Measurements from ENCODE around the gene MYOCOS.

MYOCOS gene

DNA sequence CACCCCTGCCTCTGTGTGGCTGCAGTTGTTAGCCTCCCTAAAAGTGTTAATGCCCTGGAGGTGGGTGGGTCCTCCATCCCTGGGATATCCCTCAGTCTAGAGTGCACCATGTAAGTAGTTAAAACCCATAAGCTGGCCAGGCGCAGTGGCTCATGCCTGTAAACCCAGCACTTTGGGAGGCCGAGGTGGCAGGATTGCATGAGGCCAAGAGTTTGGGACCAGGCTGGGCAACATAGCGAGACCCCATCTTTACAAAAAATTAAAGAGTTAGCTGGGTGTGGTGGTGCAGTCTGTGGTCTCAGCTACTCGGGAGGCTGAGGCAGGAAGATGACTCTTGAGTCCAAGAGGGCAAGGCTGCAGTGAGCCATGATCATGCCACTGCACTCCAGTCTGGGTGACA lies 20.2 kb downstream of the MYOCOS start:
- TF ChIP-seq EZH2phosphoT487 (IDR thresholded peaks at IDR 0.05; ENCODE audit: borderline replicate concordance): no peak
- TF ChIP-seq CTCF (conservative IDR thresholded peaks at IDR 0.05; ENCODE audit: low read length): no peak
- H3K4me2 ChIP-seq (ENCODE audit: low read depth, low read length, poor library complexity, severe bottlenecking): no peak overlapping the region

GRCh38 chr1:171643156-171643555 lies 21.1 kb downstream of the MYOCOS start:
- Histone ChIP-seq H3K27me3 (ENCODE audit: insufficient read depth, low read length, poor library complexity, severe bottlenecking) (no peaks in the 10 kb centered on the region), H3K4me1 (ENCODE audit: insufficient read depth, low read length, poor library complexity, severe bottlenecking) (no peaks in the 10 kb centered on the region), H2AFZ (ENCODE audit: low read length) (0 out of 2 replicates have a peak overlapping the region, but pooled peaks have one; percentile 44), H3K4me2 (ENCODE audit: low read depth, low read length, poor library complexity, severe bottlenecking) (no peak overlapping the region), H3K9ac (ENCODE audit: low read depth, low read length, poor library complexity, severe bottlenecking) (no peak overlapping the region), H3K9me3 (ENCODE audit: insufficient read depth, low read depth, low read length) (no peaks in the 10 kb centered on the region), H3F3A (ENCODE audit: low read depth) (no peaks in the 10 kb centered on the region), H3K36me3 (ENCODE audit: insufficient read depth, low read length) (no peaks in the 10 kb centered on the region), H3K79me2 (ENCODE audit: insufficient read depth, low read length) (no peaks in the 10 kb centered on the region), H4K20me1 (ENCODE audit: insufficient read depth, low read length, poor library complexity, severe bottlenecking) (no peaks in the 10 kb centered on the region), H3K4me3 (ENCODE audit: low read length, poor library complexity, severe bottlenecking) (no peak overlapping the region), H3K9me2 (replicated peaks; ENCODE audit: low read depth, low read length) (no peaks in the 10 kb centered on the region)
- TF ChIP-seq CTCF (conservative IDR thresholded peaks at IDR 0.05; ENCODE audit: low read length) (no peak), EZH2phosphoT487 (IDR thresholded peaks at IDR 0.05; ENCODE audit: borderline replicate concordance) (no peak)

More for the DNA sequence above, 20.2 kb downstream of the MYOCOS start:
- no peaks in the 10 kb centered on the region for H3F3A ChIP-seq (ENCODE audit: low read depth)
- H3K36me3 ChIP-seq (ENCODE audit: insufficient read depth, low read length): no peaks in the 10 kb centered on the region
- H3K4me3 ChIP-seq (ENCODE audit: low read length, poor library complexity, severe bottlenecking): no peak overlapping the region
- H2AFZ ChIP-seq (ENCODE audit: low read length): no peak overlapping the region
- no peaks in the 10 kb centered on the region for H3K9me3 ChIP-seq (ENCODE audit: insufficient read depth, low read depth, low read length)
- no peaks in the 10 kb centered on the region for H3K9me2 ChIP-seq (replicated peaks; ENCODE audit: low read depth, low read length)
- no peaks in the 10 kb centered on the region for H3K4me1 ChIP-seq (ENCODE audit: insufficient read depth, low read length, poor library complexity, severe bottlenecking)
- H3K79me2 ChIP-seq (ENCODE audit: insufficient read depth, low read length): no peaks in the 10 kb centered on the region
- H3K27me3 ChIP-seq (ENCODE audit: insufficient read depth, low read length, poor library complexity, severe bottlenecking): no peaks in the 10 kb centered on the region
- no peaks in the 10 kb centered on the region for H4K20me1 ChIP-seq (ENCODE audit: insufficient read depth, low read length, poor library complexity, severe bottlenecking)
- H3K9ac ChIP-seq (ENCODE audit: low read depth, low read length, poor library complexity, severe bottlenecking): no peak overlapping the region

GRCh38 chr1:171644805-171645483 lies 22.9 kb downstream of the MYOCOS start:
- TF ChIP-seq EZH2phosphoT487 (IDR thresholded peaks at IDR 0.05; ENCODE audit: borderline replicate concordance) (no peak), CTCF (conservative IDR thresholded peaks at IDR 0.05; ENCODE audit: low read length) (peak; percentile 88)
- no peak overlapping the region for H3K4me2 ChIP-seq (ENCODE audit: low read depth, low read length, poor library complexity, severe bottlenecking)
- no peak overlapping the region for H3K9ac ChIP-seq (ENCODE audit: low read depth, low read length, poor library complexity, severe bottlenecking)
- H4K20me1 ChIP-seq (ENCODE audit: insufficient read depth, low read length, poor library complexity, severe bottlenecking): no peaks in the 10 kb centered on the region
- no peaks in the 10 kb centered on the region for H3F3A ChIP-seq (ENCODE audit: low read depth)
- H3K9me2 ChIP-seq (replicated peaks; ENCODE audit: low read depth, low read length): no peaks in the 10 kb centered on the region
- H3K9me3 ChIP-seq (ENCODE audit: insufficient read depth, low read depth, low read length): no peaks in the 10 kb centered on the region
- H3K4me1 ChIP-seq (ENCODE audit: insufficient read depth, low read length, poor library complexity, severe bottlenecking): no peaks in the 10 kb centered on the region
- no peaks in the 10 kb centered on the region for H3K27me3 ChIP-seq (ENCODE audit: insufficient read depth, low read length, poor library complexity, severe bottlenecking)
- no peaks in the 10 kb centered on the region for H3K36me3 ChIP-seq (ENCODE audit: insufficient read depth, low read length)
- H3K4me3 ChIP-seq (ENCODE audit: low read length, poor library complexity, severe bottlenecking): no peak overlapping the region
- H2AFZ ChIP-seq (ENCODE audit: low read length): peak overlapping the region; percentile 78
- no peaks in the 10 kb centered on the region for H3K79me2 ChIP-seq (ENCODE audit: insufficient read depth, low read length)
